Activated CD4-positive, alpha-beta T cell treated with anti-CD3 and anti-CD28 coated beads for 36 hours (primary cell): ENCODE results near the gene CARD14. TPM values are rescaled to one million over a fixed set of nuclear protein-coding genes. Genes with fewer than 3 reads are reported as not detected.

Experiments used
- ATAC-seq: fragments of 200-7000 bp; cut with Tn5 transposase; one replicate; pipeline ENCODE4 v1.10.0; 2021; ENCODE audit warnings: mild to moderate bottlenecking, moderate library complexity
- CTCF ChIA-PET: fragments of 350-600 bp; sonication (Branson Sonifier 250); formaldehyde crosslinking; loops from one replicate; lab custom pipeline; 2021; ENCODE audit warnings: antibody characterized with exemption; lab: Charles Lee
- POLR2A ChIA-PET: fragments of 350-600 bp; sonication (Branson Sonifier 250); formaldehyde crosslinking; loops from one replicate; lab custom pipeline; 2021; ENCODE audit warnings: antibody characterized with exemption, inconsistent platforms; lab: Charles Lee
- DNase-seq: peaks from one replicate; pipeline ENCODE4 v3.0.0-alpha.2; 2020
- H3K27ac Mint-ChIP-seq: one replicate; pipeline ENCODE4 v1.8.0; 2021; ENCODE audit warnings: mixed read lengths
- H3K27me3 Mint-ChIP-seq: one replicate; pipeline ENCODE4 v1.8.0; 2021; ENCODE audit warnings: mixed read lengths
- H3K36me3 Mint-ChIP-seq: one replicate; pipeline ENCODE4 v1.8.0; 2021; ENCODE audit warnings: low read depth, mixed read lengths
- H3K4me1 Mint-ChIP-seq: one replicate; pipeline ENCODE4 v1.8.0; 2021; ENCODE audit warnings: mixed read lengths
- H3K4me3 Mint-ChIP-seq: one replicate; pipeline ENCODE4 v1.8.0; 2021; ENCODE audit warnings: mild to moderate bottlenecking, moderate library complexity, mixed read lengths
- H3K9me3 Mint-ChIP-seq: one replicate; pipeline ENCODE4 v1.8.0; 2021; ENCODE audit warnings: low read depth, mixed read lengths
- intact Hi-C, 2 experiments: fragments of 100-400 bp; cut with DNase I in 1 of 2; cut with micrococcal nuclease in 1 of 2; formaldehyde crosslinking; loops; one replicate each; pipeline versions ENCODE4 v1.14.2 to v1.15.1; 2022 to 2024; cut with DNase I, micrococcal nuclease
- total RNA-seq, 2 experiments: library from RNA; stranded (reverse); gene quantifications; one replicate each; pipeline ENCODE4 v1.2.3, GENCODE V29; 2021

CARD14 gene
- total RNA-seq, 2 experiments from 2014 or later, result not detected

- DNase-seq, result no peak
These were observed 3.3 kb downstream of the CARD14 start for GRCh38 chr17:80173126-80173525.

GRCh38 chr17:80173916-80174315 is 4.1 kb downstream of the CARD14 start:
- Mint-ChIP-seq H3K4me3 (no peak overlapping the region), H3K27ac (no peak overlapping the region), H3K27me3 (peaks cover 3% of the 10 kb centered on the region), H3K9me3 (no peaks in the 10 kb centered on the region), H3K36me3 (no peaks in the 10 kb centered on the region), H3K4me1 (no peaks in the 10 kb centered on the region)
- ATAC-seq, result no peak
- POLR2A ChIA-PET, result interaction anchor here (0.7 kb wide), 1 partner anchor 281 kb away, joined by 3 read pairs; no protein-coding TSS in a partner anchor
- CTCF ChIA-PET, result no interaction called here
- DNase-seq, result no peak
- intact Hi-C loops, result no loop called here

More at GRCh38 chr17:80173126-80173525, 3.3 kb downstream of the CARD14 start:
- Mint-ChIP-seq H3K27ac (no peak overlapping the region), H3K4me1 (no peaks in the 10 kb centered on the region), H3K27me3 (peaks cover 3% of the 10 kb centered on the region), H3K36me3 (no peaks in the 10 kb centered on the region), H3K9me3 (no peaks in the 10 kb centered on the region), H3K4me3 (no peak overlapping the region)
- ChIA-PET CTCF (no interaction called here), POLR2A (interaction anchor here (0.6 to 0.7 kb wide), 2 partner anchors 111 to 282 kb away, joined by 3 read pairs; no protein-coding TSS in a partner anchor)
- no peak for ATAC-seq
- intact Hi-C loops, result no loop called here

DNA sequence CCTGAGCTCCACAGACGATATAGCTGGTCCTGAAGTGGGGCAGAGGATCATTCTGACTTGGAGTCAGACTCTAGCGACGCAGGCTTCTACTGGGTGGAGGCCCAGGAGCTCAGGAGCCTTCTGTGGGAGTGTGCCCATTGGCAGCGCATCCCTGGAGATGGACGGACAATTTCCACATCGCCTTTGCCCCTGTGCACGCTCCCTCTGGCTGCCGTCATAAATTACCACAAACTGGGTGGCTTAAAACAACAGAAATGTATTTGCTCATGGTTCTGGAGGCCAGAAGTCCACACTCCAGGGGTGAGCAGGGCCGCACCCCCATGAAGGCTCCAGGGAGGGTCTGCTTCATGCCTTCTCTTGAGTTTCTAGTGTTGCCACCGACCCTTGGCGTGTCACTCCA is 6.9 kb downstream of the CARD14 start:
- Mint-ChIP-seq H3K27ac (no peak overlapping the region), H3K36me3 (no peaks in the 10 kb centered on the region), H3K9me3 (no peaks in the 10 kb centered on the region), H3K4me1 (no peaks in the 10 kb centered on the region), H3K27me3 (peaks cover 2% of the 10 kb centered on the region), H3K4me3 (no peak overlapping the region)
- DNase-seq (no peak), ATAC-seq (no peak)
- intact Hi-C loops, result no loop called here
- ChIA-PET CTCF (interaction anchor here (0.6 to 0.8 kb wide), 3 partner anchors 16 to 251 kb away, joined by 3 to 5 read pairs (median 4); no protein-coding TSS in a partner anchor), POLR2A (no interaction called here)

GRCh38 chr17:80177986-80178595 is 8.3 kb downstream of the CARD14 start:
- Mint-ChIP-seq H3K27me3 (peaks cover 2% of the 10 kb centered on the region), H3K9me3 (no peaks in the 10 kb centered on the region), H3K36me3 (no peaks in the 10 kb centered on the region), H3K27ac (no peak overlapping the region), H3K4me3 (no peak overlapping the region), H3K4me1 (no peaks in the 10 kb centered on the region)
- ChIA-PET POLR2A (no interaction called here), CTCF (no interaction called here)
- intact Hi-C loops, result no loop called here
- ATAC-seq (no peak), DNase-seq (no peak)

GRCh38 chr17:80180192-80180591 is 10.4 kb downstream of the CARD14 start:
- Mint-ChIP-seq H3K4me1 (no peaks in the 10 kb centered on the region), H3K27ac (no peak overlapping the region), H3K27me3 (peaks cover 2% of the 10 kb centered on the region), H3K4me3 (no peak overlapping the region), H3K9me3 (no peaks in the 10 kb centered on the region), H3K36me3 (no peaks in the 10 kb centered on the region)
- intact Hi-C loops, result no loop called here
- POLR2A ChIA-PET, result no interaction called here
- CTCF ChIA-PET, result no interaction called here
- ATAC-seq (no peak), DNase-seq (no peak)

GRCh38 chr17:80181431-80181830 is 11.6 kb downstream of the CARD14 start:
- Mint-ChIP-seq H3K4me3 (no peak overlapping the region), H3K36me3 (no peaks in the 10 kb centered on the region), H3K4me1 (no peaks in the 10 kb centered on the region), H3K9me3 (no peaks in the 10 kb centered on the region), H3K27me3 (no peaks in the 10 kb centered on the region), H3K27ac (no peak overlapping the region)
- ChIA-PET CTCF (no interaction called here), POLR2A (no interaction called here)
- no peak for ATAC-seq
- DNase-seq, result no peak
- intact Hi-C loops, result no loop called here

GRCh38 chr17:80182118-80182844 is 12.5 kb downstream of the CARD14 start:
- CTCF ChIA-PET, result interaction anchor here (0.9 kb wide), 1 partner anchor 28 kb away, joined by 3 read pairs; no protein-coding TSS in a partner anchor
- no peaks in the 10 kb centered on the region for H3K9me3 Mint-ChIP-seq
- intact Hi-C loops, result no loop called here
- H3K36me3 Mint-ChIP-seq, result no peaks in the 10 kb centered on the region
- H3K27ac Mint-ChIP-seq, result no peak overlapping the region
- ATAC-seq (no peak), DNase-seq (no peak)
- no peak overlapping the region for H3K4me3 Mint-ChIP-seq
- peaks cover 2% of the 10 kb centered on the region for H3K27me3 Mint-ChIP-seq
- POLR2A ChIA-PET, result no interaction called here
- H3K4me1 Mint-ChIP-seq, result no peaks in the 10 kb centered on the region

DNA sequence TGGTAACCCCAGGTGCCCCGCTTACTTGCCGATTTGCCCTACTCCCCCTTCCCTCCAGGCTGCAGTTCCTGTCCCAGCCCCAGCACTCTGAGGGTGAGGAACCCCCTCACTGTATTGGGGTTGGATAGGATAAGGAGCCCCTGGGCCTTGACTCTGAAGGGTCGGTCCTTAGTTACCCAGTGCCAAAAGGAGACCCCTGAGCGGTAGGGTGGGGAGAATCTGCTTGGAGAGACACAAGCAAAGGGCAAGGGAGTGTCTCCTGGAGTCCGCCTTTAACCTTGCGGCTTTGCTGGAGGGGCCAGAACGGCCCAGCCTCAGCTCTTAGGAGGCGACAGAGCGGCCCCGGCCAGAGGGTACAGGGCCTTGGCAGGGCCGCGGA is 13.0 kb downstream of the CARD14 start:
- H3K36me3 Mint-ChIP-seq, result no peaks in the 10 kb centered on the region
- CTCF ChIA-PET, result interaction anchor here (0.9 kb wide), 1 partner anchor 29 kb away, joined by 3 read pairs; no protein-coding TSS in a partner anchor
- ATAC-seq (no peak), DNase-seq (no peak)
- H3K4me3 Mint-ChIP-seq, result no peak overlapping the region
- POLR2A ChIA-PET, result no interaction called here
- peaks cover 2% of the 10 kb centered on the region for H3K27me3 Mint-ChIP-seq
- H3K27ac Mint-ChIP-seq, result no peak overlapping the region
- no peaks in the 10 kb centered on the region for H3K9me3 Mint-ChIP-seq
- no peaks in the 10 kb centered on the region for H3K4me1 Mint-ChIP-seq
- intact Hi-C loops, result no loop called here

DNA sequence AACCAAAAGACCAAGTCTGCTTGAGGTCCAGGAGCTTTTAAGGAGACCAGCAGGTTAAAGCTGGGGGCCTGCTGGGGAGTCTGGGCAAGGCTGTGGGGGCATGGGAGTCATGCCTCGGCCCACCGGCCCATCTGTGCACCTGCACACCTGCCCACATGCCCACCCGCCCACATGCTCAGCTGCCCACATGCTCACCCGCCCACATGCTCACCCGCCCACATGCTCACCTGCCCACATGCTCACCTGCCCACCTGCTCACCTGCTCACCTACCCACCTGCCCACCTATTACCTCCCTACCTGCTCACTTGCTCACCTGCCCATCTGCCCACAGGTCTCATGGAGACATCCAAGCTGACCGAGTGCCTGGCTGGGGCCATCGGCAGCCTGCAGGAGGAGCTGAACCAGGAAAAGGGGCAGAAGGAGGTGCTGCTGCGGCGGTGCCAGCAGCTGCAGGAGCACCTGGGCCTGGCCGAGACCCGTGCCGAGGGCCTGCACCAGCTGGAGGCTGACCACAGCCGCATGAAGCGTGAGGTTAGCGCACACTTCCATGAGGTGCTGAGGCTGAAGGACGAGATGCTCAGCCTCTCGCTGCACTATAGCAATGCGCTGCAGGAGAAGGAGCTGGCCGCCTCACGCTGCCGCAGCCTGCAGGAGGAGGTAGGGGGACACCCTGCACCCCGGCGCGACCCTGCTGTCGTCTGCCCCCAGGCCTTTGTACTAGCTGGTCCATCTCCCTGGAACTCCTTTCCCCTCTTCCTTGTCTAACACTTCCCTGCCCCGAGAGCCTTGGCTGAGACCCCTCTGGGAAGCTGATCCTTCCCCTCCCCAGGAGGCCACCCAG is 14.0 kb downstream of the CARD14 start:
- Mint-ChIP-seq H3K27ac (no peak overlapping the region), H3K4me1 (no peaks in the 10 kb centered on the region), H3K27me3 (peaks cover 2% of the 10 kb centered on the region), H3K36me3 (no peaks in the 10 kb centered on the region), H3K4me3 (no peak overlapping the region), H3K9me3 (no peaks in the 10 kb centered on the region)
- ATAC-seq, result no peak
- ChIA-PET CTCF (interaction anchor here (1.0 kb wide), 1 partner anchor 13 kb away, joined by 3 read pairs; no protein-coding TSS in a partner anchor), POLR2A (no interaction called here)
- intact Hi-C loops, result no loop called here
- DNase-seq, result no peak

DNA sequence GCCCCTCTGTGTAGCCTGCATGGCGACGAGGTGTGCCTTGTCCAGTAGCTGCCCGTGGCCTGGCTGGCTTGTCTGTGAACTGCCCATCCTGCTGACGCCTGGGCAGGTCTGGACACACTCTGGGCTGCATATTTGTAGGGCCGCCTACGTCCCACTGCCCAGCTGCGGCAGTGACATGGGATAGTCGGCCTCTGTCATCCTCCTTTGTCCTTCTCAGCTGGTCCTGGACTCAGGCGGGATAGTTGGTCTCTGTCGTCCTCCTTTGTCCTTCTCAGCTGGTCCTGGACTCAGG is 14.5 kb downstream of the CARD14 start:
- ChIA-PET CTCF (interaction anchor here (1.0 kb wide), 1 partner anchor 12 kb away, joined by 3 read pairs; no protein-coding TSS in a partner anchor), POLR2A (no interaction called here)
- Mint-ChIP-seq H3K27me3 (peaks cover 2% of the 10 kb centered on the region), H3K27ac (no peak overlapping the region), H3K4me1 (no peaks in the 10 kb centered on the region), H3K4me3 (no peak overlapping the region), H3K36me3 (no peaks in the 10 kb centered on the region), H3K9me3 (no peaks in the 10 kb centered on the region)
- intact Hi-C loops, result no loop called here
- no peak for DNase-seq
- ATAC-seq, result no peak

DNA sequence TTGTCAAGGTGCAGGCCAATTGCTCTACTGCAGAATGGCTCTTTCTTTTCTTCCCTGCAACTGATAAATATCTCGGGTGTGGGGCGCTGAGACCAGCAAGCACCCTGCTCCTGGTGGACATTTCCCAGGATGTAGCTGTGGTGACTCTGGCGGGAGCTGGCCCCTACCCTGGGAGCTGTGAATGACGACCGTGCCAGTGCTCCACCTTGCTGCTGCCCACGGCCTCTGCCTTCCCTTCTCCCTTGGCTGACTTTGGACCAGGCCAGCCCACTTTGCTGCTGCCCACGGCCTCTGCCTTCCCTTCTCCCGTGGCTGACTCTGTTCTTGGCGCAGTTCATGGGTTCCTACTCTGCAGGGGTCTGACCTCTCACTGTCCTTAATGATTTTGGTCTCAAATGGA is 16.1 kb downstream of the CARD14 start:
- intact Hi-C loops, result no loop called here
- POLR2A ChIA-PET, result interaction anchor here (0.6 to 0.7 kb wide), 2 partner anchors 85 to 116 kb away, joined by 3 to 5 read pairs; partner anchors contain the start of gene GAA
- H3K9me3 Mint-ChIP-seq, result no peaks in the 10 kb centered on the region
- H3K27me3 Mint-ChIP-seq, result peaks cover 2% of the 10 kb centered on the region
- DNase-seq, result no peak
- H3K4me1 Mint-ChIP-seq, result no peaks in the 10 kb centered on the region
- H3K27ac Mint-ChIP-seq, result no peak overlapping the region
- H3K36me3 Mint-ChIP-seq, result no peaks in the 10 kb centered on the region
- CTCF ChIA-PET, result no interaction called here
- no peak for ATAC-seq
- H3K4me3 Mint-ChIP-seq, result no peak overlapping the region
